H1 (cell line): ENCODE measurements around the gene ARHGDIB. TPM values are rescaled to one million over a fixed set of nuclear protein-coding genes. Genes with fewer than 3 reads are reported as not detected.

ENCODE experiments used
- CTCF ChIA-PET: fragments of 300-600 bp; sonication (Branson Sonifier 250); formaldehyde crosslinking; loops from one replicate; lab custom pipeline; 2021; ENCODE audit not compliant: partially characterized antibody; lab: Charles Lee
- POLR2A ChIA-PET: fragments of 300-600 bp; sonication (Branson Sonifier 250); formaldehyde crosslinking; loops from one replicate; lab custom pipeline; 2021; ENCODE audit warnings: inconsistent platforms; ENCODE audit not compliant: partially characterized antibody; lab: Charles Lee
- DNase-seq, 2 experiments: peaks; one replicate each; pipeline versions ENCODE4 v3.0.0 to v3.0.0-alpha.2; 2010 to 2022; ENCODE audit warnings: low spot score in 2 of 2, low read depth in 1 of 2, mixed read lengths in 1 of 2
- FAIRE-seq: peaks from 2 replicates; lab custom pipeline; 2011; peaks lifted over from hg19 to GRCh38; lab: Jason Lieb, UNC
- H2AFZ ChIP-seq: 2 replicates; pipeline ENCODE4 v1.8.1; 2012; ENCODE audit warnings: low read length, inconsistent platforms
- H2AK5ac ChIP-seq: 2 replicates; pipeline ENCODE4 v1.6.1; 2013; ENCODE audit warnings: low read depth, low read length
- H2BK120ac ChIP-seq: replicated peaks from 2 replicates; pipeline ENCODE3; 2013; ENCODE audit warnings: low read depth, low read length, inconsistent platforms
- H2BK12ac ChIP-seq: 2 replicates; pipeline ENCODE4 v1.6.1; 2013; ENCODE audit warnings: low read depth, low read length
- H2BK15ac ChIP-seq: 2 replicates; pipeline ENCODE4 v1.6.1; 2013; ENCODE audit warnings: low read length
- H2BK20ac ChIP-seq: 2 replicates; pipeline ENCODE4 v1.6.1; 2013; ENCODE audit warnings: low read length
- H2BK5ac ChIP-seq: 2 replicates; pipeline ENCODE4 v1.6.1; 2013; ENCODE audit warnings: low read depth, low read length
- H3K14ac ChIP-seq: 2 replicates; pipeline ENCODE4 v1.6.1; 2013; ENCODE audit warnings: inconsistent platforms; ENCODE audit not compliant: insufficient read length
- H3K18ac ChIP-seq: 2 replicates; pipeline ENCODE4 v1.6.1; 2013; ENCODE audit warnings: low read length; ENCODE audit errors: extremely low read depth
- H3K23ac ChIP-seq: 2 replicates; pipeline ENCODE4 v1.6.1; 2013; ENCODE audit warnings: inconsistent platforms; ENCODE audit not compliant: insufficient read length
- H3K23me2 ChIP-seq: 2 replicates; pipeline ENCODE4 v1.6.1; 2013; ENCODE audit warnings: low read depth, low read length
- H3K27ac ChIP-seq: 2 replicates; pipeline ENCODE4 v1.6.1; 2011; ENCODE audit warnings: low read depth, low read length, inconsistent platforms
- H3K27me3 ChIP-seq, 4 experiments: replicated peaks in 1 of 4; 1 replicate in 1 of 4; 2 replicates in 3 of 4; pipeline versions ENCODE4 v1.6.1 to v1.8.1; 2011 to 2013; ENCODE audit warnings: low read length in 3 of 4, mild to moderate bottlenecking in 3 of 4, inconsistent platforms in 2 of 4, mixed read lengths in 2 of 4, moderate library complexity in 1 of 4; ENCODE audit not compliant: control insufficient read depth in 3 of 4, insufficient read depth in 3 of 4; ENCODE audit errors: extremely low read depth in 1 of 4
- H3K36me3 ChIP-seq, 4 experiments: 2 replicates each; pipeline versions ENCODE4 v1.6.1 to v1.8.1; 2011 to 2013; ENCODE audit warnings: mild to moderate bottlenecking in 4 of 4, low read length in 3 of 4, moderate library complexity in 2 of 4, control low read depth in 1 of 4, inconsistent platforms in 1 of 4; ENCODE audit not compliant: insufficient read depth in 4 of 4, control insufficient read depth in 2 of 4
- H3K4ac ChIP-seq: replicated peaks from 2 replicates; pipeline ENCODE3; 2013; ENCODE audit warnings: low read length, low read depth, mixed read lengths, inconsistent platforms; ENCODE audit not compliant: insufficient read length
- H3K4me1 ChIP-seq, 4 experiments: replicated peaks in 1 of 4; 1 replicate in 1 of 4; 2 replicates in 3 of 4; pipeline versions ENCODE4 v1.6.1 to v1.8.1; 2011 to 2013; ENCODE audit warnings: low read length in 3 of 4, inconsistent platforms in 2 of 4, mixed read lengths in 1 of 4; ENCODE audit not compliant: insufficient read depth in 4 of 4, control insufficient read depth in 3 of 4
- H3K4me2 ChIP-seq, 2 experiments: 2 replicates each; pipeline versions ENCODE4 v1.6.1 to v1.8.1; 2011 to 2013; ENCODE audit warnings: low read depth in 2 of 2, low read length in 2 of 2, control low read depth in 1 of 2, inconsistent platforms in 1 of 2, mild to moderate bottlenecking in 1 of 2; ENCODE audit not compliant: insufficient read depth in 1 of 2
- H3K4me3 ChIP-seq, 4 experiments: fragments of 200-600, 300-600 bp in 1 of 4; sonication (generic), shearing (Covaris generic), sonication (Bioruptor Twin) in 1 of 4; 2 replicates each; pipeline versions ENCODE4 v1.5.1 to v1.8.1; 2011 to 2016; ENCODE audit warnings: low read length in 4 of 4, low read depth in 3 of 4, control low read depth in 2 of 4, inconsistent platforms in 2 of 4, mild to moderate bottlenecking in 2 of 4, mixed read lengths in 1 of 4, moderate library complexity in 1 of 4; ENCODE audit not compliant: insufficient read depth in 2 of 4; ENCODE audit errors: extremely low read depth in 1 of 4
- H3K56ac ChIP-seq: replicated peaks from 2 replicates; pipeline ENCODE3; 2013; ENCODE audit warnings: low read depth, mild to moderate bottlenecking, mixed read lengths, low read length, inconsistent platforms; ENCODE audit not compliant: insufficient read length
- H3K79me1 ChIP-seq: 2 replicates; pipeline ENCODE4 v1.6.1; 2013; ENCODE audit warnings: low read depth, low read length, control low read depth
- H3K79me2 ChIP-seq, 2 experiments: 2 replicates each; pipeline versions ENCODE4 v1.6.1 to v1.8.1; 2012 to 2013; ENCODE audit warnings: low read length in 2 of 2, mild to moderate bottlenecking in 2 of 2, inconsistent platforms in 1 of 2; ENCODE audit not compliant: insufficient read depth in 2 of 2, control insufficient read depth in 1 of 2
- H3K9ac ChIP-seq, 4 experiments: replicated peaks in 1 of 4; 1 replicate in 1 of 4; 2 replicates in 3 of 4; pipeline versions ENCODE4 v1.6.1 to v1.8.1; 2011 to 2013; ENCODE audit warnings: low read depth in 3 of 4, low read length in 3 of 4, control low read depth in 2 of 4, mild to moderate bottlenecking in 2 of 4, moderate library complexity in 2 of 4, inconsistent platforms in 1 of 4; ENCODE audit errors: extremely low read depth in 1 of 4
- H3K9me3 ChIP-seq, 2 experiments: 2 replicates each; pipeline versions ENCODE4 v1.6.1 to v1.8.1; 2012 to 2013; ENCODE audit warnings: mild to moderate bottlenecking in 2 of 2, moderate library complexity in 2 of 2, control low read depth in 1 of 2, inconsistent platforms in 1 of 2, low read depth in 1 of 2, low read length in 1 of 2, mixed read lengths in 1 of 2; ENCODE audit not compliant: insufficient read depth in 2 of 2
- H4K20me1 ChIP-seq, 2 experiments: replicated peaks in 1 of 2; 2 replicates each; pipeline versions ENCODE3 to v1.8.1; 2011 to 2013; ENCODE audit warnings: inconsistent platforms in 2 of 2, low read length in 2 of 2, mild to moderate bottlenecking in 1 of 2; ENCODE audit not compliant: insufficient read depth in 2 of 2, control insufficient read depth in 1 of 2
- H4K5ac ChIP-seq: 2 replicates; pipeline ENCODE4 v1.6.1; 2013; ENCODE audit warnings: low read length, low read depth, mixed read lengths, inconsistent platforms; ENCODE audit not compliant: insufficient read length
- H4K8ac ChIP-seq: 2 replicates; pipeline ENCODE4 v1.8.0; 2013; ENCODE audit warnings: mild to moderate bottlenecking, moderate library complexity, low read length, inconsistent platforms; ENCODE audit not compliant: insufficient read depth; ENCODE audit errors: extremely low read depth
- H4K91ac ChIP-seq: replicated peaks from 2 replicates; pipeline ENCODE3; 2013; ENCODE audit warnings: low read length, mixed read lengths, inconsistent platforms; ENCODE audit not compliant: insufficient read length
- HDAC2 ChIP-seq, 2 experiments: fragments of 300-600 bp in 1 of 2; sonication (generic) in 1 of 2; IDR thresholded peaks; 2 replicates each; pipeline ENCODE4 v1.6.1; 2011 to 2012; ENCODE audit warnings: low read depth in 2 of 2, low read length in 2 of 2, mild to moderate bottlenecking in 2 of 2, moderate library complexity in 2 of 2, borderline replicate concordance in 1 of 2, inconsistent platforms in 1 of 2
- MAFK ChIP-seq: IDR thresholded peaks from 2 replicates; pipeline ENCODE4 v1.6.1; 2012; ENCODE audit warnings: low read depth, mild to moderate bottlenecking, improper control_type of control experiment, low read length
- WGBS, 2 experiments: shearing (Covaris generic) in 1 of 2; methylation state at CpG; one replicate each; pipeline versions ENCODE4 v1.1.6 to v1.1.7; 2013 to 2015; ENCODE audit warnings: low lambda C conversion rate in 2 of 2, mixed read lengths in 2 of 2, inconsistent platforms in 1 of 2, low coverage in 1 of 2, missing lambda C conversion rate in 1 of 2; ENCODE audit not compliant: insufficient replicate concordance in 2 of 2, insufficient coverage in 1 of 2, insufficient read length in 1 of 2; ENCODE audit errors: extremely low coverage in 1 of 2, missing lambda C conversion rate in 1 of 2; 5-methylcytosine and 5-hydroxymethylcytosine counted together
- polyA plus RNA-seq, 7 experiments: library from polyadenylated mRNA; depleted of rRNA in 3 of 7; stranded (reverse) in 5 of 7; unstranded in 2 of 7; fragments of >200 nt in 5 of 7; fragments of 200-250 nt in 2 of 7; gene quantifications; 1 replicate in 5 of 7; 2 replicates in 1 of 7; 4 replicates in 1 of 7; pipeline versions ENCODE4 v1.2.1 to v1.2.3, GENCODE V29; 2011 to 2013; ENCODE audit warnings: missing spikeins in 2 of 7, mixed read lengths in 2 of 7
- total RNA-seq: library from RNA; stranded (reverse); fragmentation: NEBNext Ultra II Directional; extraction: Animal tissue kit (Norgen Biotek cat#: 25700); gene quantifications from 2 replicates; pipeline ENCODE4 v1.2.1, GENCODE V29; 2021

Gene ARHGDIB
- total and polyA plus RNA-seq, 2 of the 8 experiments (the other 6 are each of a cell fraction or from before 2014, with no cell fraction given) = 0.82 to 1.3 TPM

DNA sequence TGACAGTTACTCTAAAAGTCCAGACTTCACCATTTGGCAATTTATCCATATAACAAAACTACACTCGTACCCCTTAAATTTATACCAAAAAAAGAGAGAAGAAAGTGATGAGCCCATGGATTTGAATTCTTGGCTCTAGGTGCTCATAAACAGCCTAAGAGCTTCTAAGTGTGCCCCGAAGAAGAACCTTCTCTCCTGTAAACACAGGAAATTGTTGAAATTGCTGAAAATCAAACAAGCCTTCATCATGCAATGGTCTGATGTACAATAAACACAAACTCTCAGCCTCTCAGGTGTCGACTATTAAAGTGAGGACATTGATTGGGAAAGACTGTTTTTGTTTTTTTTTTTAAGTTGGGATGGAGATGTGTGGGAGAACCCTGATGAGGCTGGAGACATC lies 33.2 kb upstream of the ARHGDIB start:
- no peak overlapping the region for H3K4me2 ChIP-seq
- no peak overlapping the region for H3K27ac ChIP-seq
- ChIA-PET POLR2A (interaction anchor here (1.4 kb wide), 1 partner anchor 223 kb away, joined by 4 read pairs; a partner anchor contains a TSS), CTCF (interaction anchor here (0.7 to 12.5 kb wide), 24 partner anchors 10 to 552 kb away, joined by 3 to 116 read pairs (median 5); partner anchors contain the start of genes ART4, ERP27 and PDE6H)
- H2BK12ac ChIP-seq = no peak overlapping the region
- DNase-seq (no peak), FAIRE-seq (no peak)
- H4K5ac ChIP-seq = no peak overlapping the region
- H3K18ac ChIP-seq = no peak overlapping the region
- no peak overlapping the region for H3K4me3 ChIP-seq
- H2BK120ac ChIP-seq = no peak overlapping the region
- H3K4me1 ChIP-seq = no peaks in the 10 kb centered on the region
- H4K20me1 ChIP-seq = no peaks in the 10 kb centered on the region
- H4K91ac ChIP-seq = no peak overlapping the region
- H4K8ac ChIP-seq = no peak overlapping the region
- no peak overlapping the region for H3K23ac ChIP-seq
- no peak overlapping the region for H2BK20ac ChIP-seq
- H3K56ac ChIP-seq = no peak overlapping the region
- no peak overlapping the region for H2BK15ac ChIP-seq
- no peaks in the 10 kb centered on the region for H3K36me3 ChIP-seq
- no peaks in the 10 kb centered on the region for H3K79me2 ChIP-seq
- TF ChIP-seq MAFK (no peak), HDAC2 (IDR thresholded peaks at IDR 0.05; ENCODE audit: borderline replicate concordance in 1 of 2, low read depth in 2 of 2, low read length in 2 of 2) (no peak)
- H3K9ac ChIP-seq = no peak overlapping the region
- no peaks in the 10 kb centered on the region for H3K23me2 ChIP-seq
- H3K9me3 ChIP-seq = no peaks in the 10 kb centered on the region
- WGBS, 2 experiments = 89% methylated on average over 3 of the region's 3 CpGs; no CpG with 5 or more reads in 1 of the 2 experiments
- no peak overlapping the region for H2BK5ac ChIP-seq
- H2AFZ ChIP-seq = 0 out of 2 replicates have a peak overlapping the region, but pooled peaks have one; percentile 10
- H3K79me1 ChIP-seq = no peaks in the 10 kb centered on the region
- no peak overlapping the region for H3K4ac ChIP-seq
- no peak overlapping the region for H2AK5ac ChIP-seq
- no peak overlapping the region for H3K14ac ChIP-seq
- no peaks in the 10 kb centered on the region for H3K27me3 ChIP-seq
